Ovary (tissue), 3 donors: Measurements from ENCODE around the gene GRIFIN.

Source experiments
- EP300 ChIP-seq: sonication (generic); formaldehyde crosslinking; IDR thresholded peaks from one replicate; pipeline ENCODE4 v1.6.1; 2017; ENCODE audit warnings: antibody characterized with exemption
- POLR2A ChIP-seq: fragments of 450-650 bp; IDR thresholded peaks from one replicate; pipeline ENCODE4 v1.6.1; 2017; ENCODE audit warnings: antibody characterized with exemption, mild to moderate bottlenecking, moderate library complexity
- TF ChIP-seq, protein P1 (sequence below), 3 donors: fragments of 450-650 bp in 2 of 3; fragments of 200-600 bp in 1 of 3; IDR thresholded peaks; one replicate each; pipeline versions ENCODE4 v1.5.1 to v1.8.0; 2016 to 2022; ENCODE audit warnings: antibody characterized with exemption in 3 of 3, mild to moderate bottlenecking in 1 of 3
- donor health status: DM: no; HTN: no; CAD: no.

DNA sequence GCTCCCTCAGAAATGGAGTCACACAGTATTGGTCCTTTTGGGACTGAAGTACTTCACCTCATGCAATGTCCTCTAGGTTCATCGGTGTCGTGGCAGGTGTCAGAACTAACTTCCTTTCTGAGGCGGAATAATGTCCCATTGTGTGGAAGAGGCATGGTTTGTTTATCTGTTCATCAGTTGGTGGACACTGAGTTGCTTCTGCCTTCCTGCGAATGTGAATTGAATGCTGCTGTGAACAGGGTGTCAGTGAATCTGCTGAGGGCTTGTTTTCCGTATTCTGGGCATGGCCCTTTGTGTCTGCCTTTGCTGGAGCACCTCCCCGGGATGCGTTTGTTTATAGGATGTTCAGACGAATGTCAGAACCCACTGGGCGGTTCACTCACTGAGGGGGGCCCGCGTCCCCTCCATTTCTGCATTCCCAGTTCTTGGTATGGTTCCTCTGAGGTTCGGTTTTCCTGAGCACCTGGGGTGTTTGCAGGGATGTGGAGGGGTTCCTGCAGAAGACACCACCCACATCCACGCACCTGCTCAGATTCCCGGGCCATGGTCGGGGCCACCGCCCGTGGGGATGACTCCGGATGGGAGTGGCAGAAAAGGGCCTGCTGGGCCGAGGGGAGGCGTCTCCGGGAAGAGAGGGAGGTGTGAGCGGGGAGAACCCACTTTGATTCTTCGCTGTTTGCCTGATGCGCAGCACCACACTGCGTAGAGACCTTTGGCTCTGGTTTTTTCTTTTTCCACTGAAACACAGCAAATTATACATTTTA is 39.7 kb downstream of the GRIFIN start:
- TF ChIP-seq, protein P1, sequence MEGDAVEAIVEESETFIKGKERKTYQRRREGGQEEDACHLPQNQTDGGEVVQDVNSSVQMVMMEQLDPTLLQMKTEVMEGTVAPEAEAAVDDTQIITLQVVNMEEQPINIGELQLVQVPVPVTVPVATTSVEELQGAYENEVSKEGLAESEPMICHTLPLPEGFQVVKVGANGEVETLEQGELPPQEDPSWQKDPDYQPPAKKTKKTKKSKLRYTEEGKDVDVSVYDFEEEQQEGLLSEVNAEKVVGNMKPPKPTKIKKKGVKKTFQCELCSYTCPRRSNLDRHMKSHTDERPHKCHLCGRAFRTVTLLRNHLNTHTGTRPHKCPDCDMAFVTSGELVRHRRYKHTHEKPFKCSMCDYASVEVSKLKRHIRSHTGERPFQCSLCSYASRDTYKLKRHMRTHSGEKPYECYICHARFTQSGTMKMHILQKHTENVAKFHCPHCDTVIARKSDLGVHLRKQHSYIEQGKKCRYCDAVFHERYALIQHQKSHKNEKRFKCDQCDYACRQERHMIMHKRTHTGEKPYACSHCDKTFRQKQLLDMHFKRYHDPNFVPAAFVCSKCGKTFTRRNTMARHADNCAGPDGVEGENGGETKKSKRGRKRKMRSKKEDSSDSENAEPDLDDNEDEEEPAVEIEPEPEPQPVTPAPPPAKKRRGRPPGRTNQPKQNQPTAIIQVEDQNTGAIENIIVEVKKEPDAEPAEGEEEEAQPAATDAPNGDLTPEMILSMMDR (IDR thresholded peaks at IDR 0.05) = no peak
- no peak for TF ChIP-seq POLR2A
- TF ChIP-seq EP300 = no peak
